HEK293 (cell line): ENCODE measurements around the gene ITGB1BP1.

Experiments used
- TSHZ1 ChIP-seq: fragments of 450-650 bp; formaldehyde crosslinking; IDR thresholded peaks from 2 replicates; pipeline ENCODE4 v1.5.1; 2016; ENCODE audit warnings: missing biosample characterization, missing genetic modification characterization, borderline replicate concordance
- ZFP37 ChIP-seq: fragments of 450-650 bp; formaldehyde crosslinking; IDR thresholded peaks from 2 replicates; pipeline ENCODE4 v1.5.1; 2016; ENCODE audit warnings: missing biosample characterization, missing genetic modification characterization
- ZFP69B ChIP-seq: fragments of 450-650 bp; formaldehyde crosslinking; IDR thresholded peaks from 2 replicates; pipeline ENCODE4 v1.5.1; 2016; ENCODE audit warnings: missing biosample characterization, missing genetic modification characterization
- ZNF239 ChIP-seq: fragments of 450-650 bp; formaldehyde crosslinking; IDR thresholded peaks from 2 replicates; pipeline ENCODE4 v1.5.1; 2016; ENCODE audit warnings: missing biosample characterization, missing genetic modification characterization
- ZNF704 ChIP-seq: fragments of 450-650 bp; formaldehyde crosslinking; IDR thresholded peaks from 2 replicates; pipeline ENCODE4 v1.5.1; 2016; ENCODE audit warnings: missing biosample characterization, missing genetic modification characterization
- ZSCAN30 ChIP-seq: fragments of 450-650 bp; IDR thresholded peaks from 2 replicates; pipeline ENCODE4 v1.5.1; 2018; ENCODE audit warnings: missing biosample characterization, mild to moderate bottlenecking, missing genetic modification characterization, moderate library complexity
- TF ChIP-seq, protein P1 (sequence below): fragments of 450-650 bp; formaldehyde crosslinking; IDR thresholded peaks from 2 replicates; pipeline ENCODE4 v1.5.1; 2016; ENCODE audit warnings: missing biosample characterization, missing genetic modification characterization

DNA sequence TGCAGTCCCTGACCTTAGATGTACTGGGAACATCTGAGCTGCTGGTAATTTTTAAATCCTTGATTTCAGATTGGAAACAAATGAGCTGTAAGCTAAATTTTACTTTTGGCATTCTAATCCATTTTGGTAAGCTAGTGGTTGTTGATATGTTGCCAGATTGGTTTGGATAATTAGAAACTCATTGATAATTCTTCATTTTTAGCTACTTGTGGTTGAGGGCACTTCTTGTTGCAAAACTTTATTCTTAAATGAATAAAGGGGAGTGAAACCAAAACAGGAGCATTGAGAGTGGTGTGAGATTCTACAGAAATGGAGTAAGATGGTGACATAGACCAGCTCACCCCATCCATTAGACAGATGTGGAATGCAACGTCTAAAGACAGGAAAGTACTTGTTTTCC lies 64.5 kb downstream of the ITGB1BP1 start:
- TF ChIP-seq ZFP69B (tag by site-specific recombination) (no peak), TSHZ1 (tag by site-specific recombination) (no peak), ZFP37 (tag by site-specific recombination) (no peak), ZNF704 (tag by site-specific recombination) (no peak), ZSCAN30 (tag by site-specific recombination) (no peak), ZNF239 (tag by site-specific recombination) (no peak)
- TF ChIP-seq, protein P1, sequence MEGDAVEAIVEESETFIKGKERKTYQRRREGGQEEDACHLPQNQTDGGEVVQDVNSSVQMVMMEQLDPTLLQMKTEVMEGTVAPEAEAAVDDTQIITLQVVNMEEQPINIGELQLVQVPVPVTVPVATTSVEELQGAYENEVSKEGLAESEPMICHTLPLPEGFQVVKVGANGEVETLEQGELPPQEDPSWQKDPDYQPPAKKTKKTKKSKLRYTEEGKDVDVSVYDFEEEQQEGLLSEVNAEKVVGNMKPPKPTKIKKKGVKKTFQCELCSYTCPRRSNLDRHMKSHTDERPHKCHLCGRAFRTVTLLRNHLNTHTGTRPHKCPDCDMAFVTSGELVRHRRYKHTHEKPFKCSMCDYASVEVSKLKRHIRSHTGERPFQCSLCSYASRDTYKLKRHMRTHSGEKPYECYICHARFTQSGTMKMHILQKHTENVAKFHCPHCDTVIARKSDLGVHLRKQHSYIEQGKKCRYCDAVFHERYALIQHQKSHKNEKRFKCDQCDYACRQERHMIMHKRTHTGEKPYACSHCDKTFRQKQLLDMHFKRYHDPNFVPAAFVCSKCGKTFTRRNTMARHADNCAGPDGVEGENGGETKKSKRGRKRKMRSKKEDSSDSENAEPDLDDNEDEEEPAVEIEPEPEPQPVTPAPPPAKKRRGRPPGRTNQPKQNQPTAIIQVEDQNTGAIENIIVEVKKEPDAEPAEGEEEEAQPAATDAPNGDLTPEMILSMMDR (tag by site-specific recombination), result no peak
